ENCODE results near the gene MIPEP.

DNA sequence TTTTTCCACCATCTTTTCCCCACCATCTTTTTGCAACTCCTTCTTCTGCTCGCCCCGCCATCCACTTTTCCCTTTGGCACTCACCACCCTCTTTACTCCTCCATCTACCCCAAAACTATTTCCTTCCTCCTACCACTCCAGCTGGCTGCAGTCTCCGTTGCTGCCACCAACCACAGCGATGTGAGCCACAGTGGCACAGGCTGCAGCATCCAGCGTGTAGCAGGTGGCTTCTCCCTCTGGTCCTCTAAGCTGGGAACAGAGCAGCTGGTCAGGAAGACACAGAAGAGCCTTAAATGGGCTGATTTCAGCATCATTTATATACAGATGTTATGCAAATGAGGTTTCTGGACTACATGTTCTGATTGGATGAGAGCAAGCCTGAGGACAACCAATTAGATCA, 174.5 kb downstream of the MIPEP start:
- TF ChIP-seq EZH2 (IDR thresholded peaks at IDR 0.05; ENCODE audit: insufficient read depth, poor library complexity, severe bottlenecking): no peak
- no peak for TF ChIP-seq EZH2phosphoT487 (IDR thresholded peaks at IDR 0.05; ENCODE audit: insufficient read depth, low read depth)

Measured in GM23248 (cell line).